AG10803 (cell line): ENCODE data around the gene ADGRA1.

Experiments used
- DNase-seq: peaks from one replicate; pipeline ENCODE4 v3.0.0; 2010; ENCODE audit warnings: low read depth
- H3K4me3 ChIP-seq: 2 replicates; pipeline ENCODE4 v1.5.1; 2011; ENCODE audit warnings: mild to moderate bottlenecking, low read length, control low read depth
- CTCF ChIP-seq: conservative IDR thresholded peaks from 2 replicates; pipeline ENCODE4 v1.5.1; 2011; ENCODE audit warnings: mild to moderate bottlenecking, low read length, control low read depth, inconsistent platforms

Gene ADGRA1

GRCh38 chr10:133129071-133129858, 41.5 kb downstream of the ADGRA1 start:
- DNase-seq: no peak
- H3K4me3 ChIP-seq: no peak overlapping the region
- TF ChIP-seq CTCF: no peak

- no peak for DNase-seq
- no peak overlapping the region for H3K4me3 ChIP-seq
- TF ChIP-seq CTCF: no peak
These were observed 42.3 kb downstream of the ADGRA1 start for GRCh38 chr10:133129859-133130495.

GRCh38 chr10:133130602-133131001, 42.9 kb downstream of the ADGRA1 start:
- no peak for TF ChIP-seq CTCF
- H3K4me3 ChIP-seq: no peak overlapping the region
- no peak for DNase-seq

GRCh38 chr10:133131053-133131452, 43.3 kb downstream of the ADGRA1 start:
- TF ChIP-seq CTCF: no peak
- no peak for DNase-seq

GRCh38 chr10:133131734-133132472, 44.2 kb downstream of the ADGRA1 start:
- DNase-seq: no peak
- H3K4me3 ChIP-seq: no peak overlapping the region
- no peak for TF ChIP-seq CTCF

More at GRCh38 chr10:133131053-133131452, 43.3 kb downstream of the ADGRA1 start:
- no peak overlapping the region for H3K4me3 ChIP-seq

DNA sequence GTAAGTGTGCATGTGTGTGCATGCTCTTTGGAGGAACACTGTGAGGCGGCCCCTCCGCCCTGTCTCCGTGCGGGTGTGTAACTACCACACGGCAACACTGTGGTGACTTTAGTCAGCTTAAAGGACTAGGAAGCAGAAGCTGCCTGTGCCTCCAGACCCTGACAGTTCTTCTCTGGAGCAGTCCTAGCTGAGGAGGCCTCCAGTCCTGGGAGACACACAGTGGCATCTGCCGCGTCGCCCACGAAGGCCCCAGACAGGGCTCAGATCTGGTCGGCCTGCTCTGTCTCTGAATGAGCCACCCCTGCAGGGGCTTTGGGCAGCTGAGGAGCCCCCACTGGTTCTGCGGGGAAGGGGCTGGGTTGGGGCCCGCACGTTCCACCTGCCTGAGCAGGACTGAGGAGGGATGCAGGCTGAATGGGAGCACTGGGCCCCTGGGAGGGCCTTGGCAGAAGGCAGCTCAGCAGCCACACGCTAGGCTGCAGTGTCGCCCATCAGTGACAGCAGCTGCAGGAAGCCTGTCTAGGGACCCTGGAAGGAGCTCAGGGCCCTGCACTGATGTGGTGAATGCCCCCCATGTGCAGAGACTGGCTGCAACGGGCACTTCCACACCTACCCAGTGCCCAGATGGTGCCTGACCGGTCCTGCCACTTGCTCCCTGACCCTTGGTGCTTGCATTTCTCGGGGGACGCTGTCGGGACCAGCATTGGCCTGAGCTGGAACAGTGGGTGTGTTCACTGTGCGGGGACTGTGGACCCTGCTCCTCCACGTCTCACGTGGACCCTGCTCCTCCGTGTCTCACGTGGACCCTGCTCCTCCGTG, 45.0 kb downstream of the ADGRA1 start:
- TF ChIP-seq CTCF: no peak

More for the DNA sequence above, 45.0 kb downstream of the ADGRA1 start:
- H3K4me3 ChIP-seq: no peak overlapping the region
- DNase-seq: no peak
